Nephron (organoid): ENCODE results near the gene FAM83C.

Experiments
- H3K27ac Mint-ChIP-seq, 3 experiments: 2 replicates each; pipeline ENCODE4 v1.8.0; 2020; ENCODE audit warnings: mixed read lengths in 3 of 3, mild to moderate bottlenecking in 2 of 3, moderate library complexity in 1 of 3
- H3K27me3 Mint-ChIP-seq: 2 replicates; pipeline ENCODE4 v1.8.0; 2021; ENCODE audit warnings: low read depth, mild to moderate bottlenecking, moderate library complexity, mixed read lengths
- H3K36me3 Mint-ChIP-seq: 2 replicates; pipeline ENCODE4 v1.8.0; 2020; ENCODE audit warnings: low read depth, mixed read lengths
- H3K4me1 Mint-ChIP-seq: 2 replicates; pipeline ENCODE4 v1.8.0; 2020; ENCODE audit warnings: mixed read lengths
- H3K4me3 Mint-ChIP-seq, 3 experiments: 2 replicates each; pipeline ENCODE4 v1.8.0; 2020; ENCODE audit warnings: mild to moderate bottlenecking in 3 of 3, mixed read lengths in 3 of 3, moderate library complexity in 2 of 3
- H3K9me3 Mint-ChIP-seq: 2 replicates; pipeline ENCODE4 v1.8.0; 2020; ENCODE audit warnings: mixed read lengths
- TF ChIP-seq, protein P1 (sequence below), 3 experiments: fragments of 200-600 bp; sonication (generic); IDR thresholded peaks; one replicate each; pipeline ENCODE4 v1.5.0; 2021; ENCODE audit warnings: antibody characterized with exemption in 3 of 3; ENCODE audit not compliant: unreplicated experiment in 3 of 3

The FAM83C gene

DNA sequence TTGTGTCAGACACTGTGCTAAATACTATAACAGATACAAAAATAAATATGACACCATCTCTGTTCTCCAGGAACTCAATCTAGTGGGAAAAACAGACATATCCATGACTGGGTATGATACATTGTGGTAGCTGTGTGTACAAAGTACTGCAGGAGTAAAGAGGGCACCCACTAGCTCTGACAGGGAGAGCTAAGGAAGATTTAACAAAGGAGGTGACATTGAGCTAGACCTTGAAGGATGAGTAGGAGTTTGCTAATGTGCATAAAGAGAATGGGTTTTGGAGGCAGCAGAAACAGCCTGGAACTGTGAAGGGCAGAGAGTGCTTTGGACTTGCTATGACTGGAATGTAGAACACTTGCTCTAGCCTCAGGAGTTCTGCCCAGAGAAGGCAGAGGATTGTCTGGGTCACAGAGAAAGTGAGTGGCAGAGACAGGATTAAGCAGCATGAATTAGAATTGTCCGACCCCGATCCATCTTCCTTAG is 51.4 kb downstream of the FAM83C start:
- H3K27ac Mint-ChIP-seq = no peak overlapping the region
- H3K36me3 Mint-ChIP-seq = no peaks in the 10 kb centered on the region
- H3K27me3 Mint-ChIP-seq = peaks cover 6% of the 10 kb centered on the region
- no peaks in the 10 kb centered on the region for H3K4me1 Mint-ChIP-seq
- TF ChIP-seq, protein P1, sequence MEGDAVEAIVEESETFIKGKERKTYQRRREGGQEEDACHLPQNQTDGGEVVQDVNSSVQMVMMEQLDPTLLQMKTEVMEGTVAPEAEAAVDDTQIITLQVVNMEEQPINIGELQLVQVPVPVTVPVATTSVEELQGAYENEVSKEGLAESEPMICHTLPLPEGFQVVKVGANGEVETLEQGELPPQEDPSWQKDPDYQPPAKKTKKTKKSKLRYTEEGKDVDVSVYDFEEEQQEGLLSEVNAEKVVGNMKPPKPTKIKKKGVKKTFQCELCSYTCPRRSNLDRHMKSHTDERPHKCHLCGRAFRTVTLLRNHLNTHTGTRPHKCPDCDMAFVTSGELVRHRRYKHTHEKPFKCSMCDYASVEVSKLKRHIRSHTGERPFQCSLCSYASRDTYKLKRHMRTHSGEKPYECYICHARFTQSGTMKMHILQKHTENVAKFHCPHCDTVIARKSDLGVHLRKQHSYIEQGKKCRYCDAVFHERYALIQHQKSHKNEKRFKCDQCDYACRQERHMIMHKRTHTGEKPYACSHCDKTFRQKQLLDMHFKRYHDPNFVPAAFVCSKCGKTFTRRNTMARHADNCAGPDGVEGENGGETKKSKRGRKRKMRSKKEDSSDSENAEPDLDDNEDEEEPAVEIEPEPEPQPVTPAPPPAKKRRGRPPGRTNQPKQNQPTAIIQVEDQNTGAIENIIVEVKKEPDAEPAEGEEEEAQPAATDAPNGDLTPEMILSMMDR (IDR thresholded peaks at IDR 0.05; ENCODE audit: unreplicated experiment in 3 of 3) = no peak
- H3K9me3 Mint-ChIP-seq = no peaks in the 10 kb centered on the region
- H3K4me3 Mint-ChIP-seq = no peak overlapping the region

DNA sequence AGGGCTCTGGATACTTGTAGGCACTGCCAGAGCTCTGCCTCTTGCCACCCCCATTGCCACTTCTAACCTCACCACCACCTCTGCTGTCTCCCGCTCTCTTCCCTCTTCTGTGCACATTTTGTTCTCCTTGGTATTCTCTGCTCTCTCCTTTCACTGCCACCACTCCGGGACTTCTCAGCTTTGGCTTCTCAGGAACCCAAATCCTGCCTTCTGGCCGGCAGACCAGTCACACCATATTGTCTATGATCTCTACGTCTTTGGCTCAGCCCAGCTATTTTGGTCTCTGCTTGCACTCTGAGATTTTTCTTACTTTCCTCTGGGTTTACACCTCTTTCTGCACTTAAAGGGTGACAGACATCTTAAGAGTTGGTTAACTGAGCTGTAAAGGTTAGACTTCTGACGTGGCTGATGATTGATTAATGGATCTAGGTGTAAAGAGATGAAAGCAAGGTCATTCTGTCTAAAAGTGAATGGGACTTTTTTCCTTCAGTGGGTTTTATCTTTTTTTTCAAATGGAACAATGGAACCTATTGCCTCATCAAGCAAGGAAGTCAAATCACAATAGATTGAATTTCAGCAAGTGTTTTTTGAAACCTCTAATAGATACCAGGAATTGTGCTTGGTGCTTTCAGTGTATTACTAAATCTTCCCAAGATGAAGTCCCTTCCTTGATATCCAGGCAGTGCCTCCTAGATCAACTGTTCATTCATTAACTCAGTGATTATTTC is 52.0 kb downstream of the FAM83C start:
- H3K9me3 Mint-ChIP-seq = no peaks in the 10 kb centered on the region
- H3K27me3 Mint-ChIP-seq = peaks cover 6% of the 10 kb centered on the region
- no peaks in the 10 kb centered on the region for H3K4me1 Mint-ChIP-seq
- TF ChIP-seq, protein P1 (IDR thresholded peaks at IDR 0.05; ENCODE audit: unreplicated experiment in 3 of 3) = no peak
- H3K27ac Mint-ChIP-seq = no peak overlapping the region
- no peak overlapping the region for H3K4me3 Mint-ChIP-seq
- no peaks in the 10 kb centered on the region for H3K36me3 Mint-ChIP-seq

DNA sequence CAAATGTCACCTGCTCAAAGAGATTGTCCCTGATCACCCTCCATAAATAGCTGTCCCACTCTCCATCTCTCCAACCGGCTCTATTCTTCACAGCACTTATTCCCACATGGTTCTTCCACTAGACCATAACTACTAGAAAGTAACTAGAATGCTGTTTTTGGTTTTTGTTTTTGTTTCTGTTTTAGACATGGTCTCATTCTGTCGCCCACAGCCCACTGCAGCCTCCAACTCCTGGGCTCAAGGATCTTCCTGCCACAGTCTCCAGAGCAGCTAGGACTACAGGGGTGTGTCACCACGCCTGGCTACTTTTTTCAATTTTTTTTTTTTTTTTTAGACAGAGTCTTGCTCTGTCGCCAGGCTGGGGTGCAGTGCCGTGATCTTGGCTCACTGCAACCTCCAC is 53.5 kb downstream of the FAM83C start:
- Mint-ChIP-seq H3K4me3 (no peak overlapping the region), H3K4me1 (no peaks in the 10 kb centered on the region), H3K9me3 (no peaks in the 10 kb centered on the region), H3K27me3 (peaks cover 6% of the 10 kb centered on the region), H3K27ac (no peak overlapping the region), H3K36me3 (peaks cover 3% of the 10 kb centered on the region)
- TF ChIP-seq, protein P1 (IDR thresholded peaks at IDR 0.05; ENCODE audit: unreplicated experiment in 3 of 3) = no peak

DNA sequence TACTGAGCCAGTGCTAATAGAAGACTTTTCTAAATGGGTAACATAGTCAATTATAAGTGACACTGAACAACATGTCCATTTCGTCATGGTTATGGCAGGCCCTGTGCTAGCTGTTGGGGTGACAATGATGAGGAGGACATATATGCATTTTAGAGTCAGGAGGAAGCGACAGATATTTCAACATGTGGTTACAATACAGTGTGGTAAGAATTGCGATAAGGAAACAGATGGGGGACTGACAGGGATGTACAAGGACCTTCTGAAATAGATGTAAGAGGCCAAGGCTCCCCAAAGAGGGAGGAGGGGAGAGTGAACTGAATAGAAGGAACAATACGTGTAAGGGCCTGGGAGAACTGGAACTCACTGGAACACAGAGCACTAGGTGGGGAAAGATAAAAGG is 54.1 kb downstream of the FAM83C start:
- H3K4me1 Mint-ChIP-seq = no peaks in the 10 kb centered on the region
- peaks cover 3% of the 10 kb centered on the region for H3K36me3 Mint-ChIP-seq
- no peak overlapping the region for H3K4me3 Mint-ChIP-seq
- TF ChIP-seq, protein P1 (IDR thresholded peaks at IDR 0.05; ENCODE audit: unreplicated experiment in 3 of 3) = no peak
- no peaks in the 10 kb centered on the region for H3K9me3 Mint-ChIP-seq
- H3K27ac Mint-ChIP-seq = no peak overlapping the region
- H3K27me3 Mint-ChIP-seq = peaks cover 6% of the 10 kb centered on the region

DNA sequence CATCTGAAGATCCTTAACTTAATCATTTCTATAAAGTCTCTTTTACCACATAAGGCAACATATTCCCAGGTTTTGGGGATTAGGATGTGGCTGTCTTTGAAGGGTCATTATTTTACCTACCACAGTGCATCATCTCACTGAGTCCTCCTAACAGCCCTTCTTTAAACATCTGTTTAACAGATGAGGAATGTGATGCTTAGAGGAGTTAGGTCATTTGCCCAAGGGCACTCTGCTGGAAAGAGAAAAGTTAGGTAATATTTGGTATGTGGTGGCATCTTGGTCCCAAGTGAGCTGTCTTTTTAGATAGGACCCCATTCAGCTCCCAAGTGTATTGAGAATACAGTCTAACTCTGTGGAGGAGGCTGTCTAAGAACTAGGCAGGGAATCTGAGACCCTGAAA is 54.7 kb downstream of the FAM83C start:
- Mint-ChIP-seq H3K27me3 (peaks cover 6% of the 10 kb centered on the region), H3K36me3 (peaks cover 3% of the 10 kb centered on the region), H3K4me1 (no peaks in the 10 kb centered on the region), H3K9me3 (no peaks in the 10 kb centered on the region), H3K27ac (no peak overlapping the region), H3K4me3 (no peak overlapping the region)
- TF ChIP-seq, protein P1 (IDR thresholded peaks at IDR 0.05; ENCODE audit: unreplicated experiment in 3 of 3) = no peak

DNA sequence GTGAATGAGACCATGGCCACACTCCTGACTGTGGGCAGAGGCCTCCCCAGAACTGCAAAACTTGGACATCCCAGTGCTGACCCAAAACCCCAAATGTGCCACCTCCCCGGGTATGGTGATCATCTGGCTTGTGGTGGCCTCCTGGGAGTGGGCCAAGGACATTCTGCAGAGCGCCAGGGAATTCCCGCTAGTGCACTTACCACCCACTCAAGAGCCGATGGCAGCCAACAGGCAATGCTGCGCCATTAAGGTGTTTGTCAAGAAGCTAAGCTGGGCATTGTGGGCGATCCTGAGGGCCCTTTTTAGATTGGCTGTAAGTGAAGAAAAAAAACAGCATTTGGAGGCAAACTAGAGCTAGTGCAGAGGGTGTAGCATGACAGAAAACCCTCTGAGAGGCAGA is 56.3 kb downstream of the FAM83C start:
- TF ChIP-seq, protein P1 (IDR thresholded peaks at IDR 0.05; ENCODE audit: unreplicated experiment in 3 of 3) = no peak
- H3K27me3 Mint-ChIP-seq = peaks cover 1% of the 10 kb centered on the region
- no peak overlapping the region for H3K27ac Mint-ChIP-seq
- H3K4me3 Mint-ChIP-seq = no peak overlapping the region
- H3K9me3 Mint-ChIP-seq = no peaks in the 10 kb centered on the region
- H3K36me3 Mint-ChIP-seq = peaks cover 3% of the 10 kb centered on the region
- no peaks in the 10 kb centered on the region for H3K4me1 Mint-ChIP-seq
